PFSK-1 (cell line): ENCODE data around the gene SETBP1.

Experiments
- FOXP2 ChIP-seq: optimal IDR thresholded peaks from 2 replicates; pipeline ENCODE3; 2011; ENCODE audit warnings: borderline replicate concordance, control low read depth, inconsistent platforms; ENCODE audit not compliant: insufficient read depth; ENCODE audit errors: extremely low read length, extremely low read depth
- POLR2AphosphoS5 ChIP-seq: IDR thresholded peaks from 2 replicates; pipeline ENCODE4 v1.6.1; 2012; ENCODE audit warnings: low read depth, mild to moderate bottlenecking, control low read depth, low read length, moderate library complexity
- REST ChIP-seq, 2 experiments: IDR thresholded peaks; 2 replicates each; pipeline versions ENCODE4 v1.6.1 to v1.8.0; 2011 to 2012; ENCODE audit warnings: low read depth in 2 of 2, low read length in 2 of 2, control low read depth in 1 of 2, inconsistent platforms in 1 of 2, mild to moderate bottlenecking in 1 of 2, moderate library complexity in 1 of 2; ENCODE audit not compliant: insufficient read depth in 1 of 2
- SIN3A ChIP-seq: IDR thresholded peaks from 2 replicates; pipeline ENCODE4 v1.6.1; 2012; ENCODE audit warnings: mild to moderate bottlenecking, low read length, moderate library complexity, borderline replicate concordance; ENCODE audit not compliant: insufficient read depth
- TAF1 ChIP-seq: IDR thresholded peaks from 2 replicates; pipeline ENCODE4 v1.6.1; 2012; ENCODE audit warnings: low read length, control low read depth, borderline replicate concordance; ENCODE audit not compliant: insufficient read depth

- no peak for TF ChIP-seq TAF1
- no peak for TF ChIP-seq REST (IDR thresholded peaks at IDR 0.05; ENCODE audit: insufficient read depth in 1 of 2, low read depth in 2 of 2, low read length in 2 of 2)
- no peak for TF ChIP-seq POLR2AphosphoS5
- TF ChIP-seq SIN3A, result no peak
- TF ChIP-seq FOXP2, result no peak
These were observed 169.3 kb downstream of the SETBP1 start for GRCh38 chr18:44850001-44850400.
